ENCODE results near the gene SAP130. TPM values are rescaled to one million over a fixed set of nuclear protein-coding genes. Genes with fewer than 3 reads are reported as not detected.

The SAP130 gene
- total RNA-seq, 1 donor from 2014 or later: 19.8 TPM

- no peaks in the 10 kb centered on the region for H3K36me3 ChIP-seq
- H3K4me3 ChIP-seq: no peak overlapping the region
- peak overlapping the region; percentile 34 for H2AFZ ChIP-seq (replicated peaks)
- Mint-ChIP-seq H3K27ac (no peak overlapping the region), H3K9me3 (peaks cover 38% of the 10 kb centered on the region), H3K36me3 (peaks cover 2% of the 10 kb centered on the region), H3K27me3 (ENCODE audit: insufficient read depth, low read depth) (peaks cover 12% of the 10 kb centered on the region), H3K4me1 (no peaks in the 10 kb centered on the region), H3K4me3 (no peak overlapping the region)
- H3K9ac ChIP-seq: no peak overlapping the region
- no peaks in the 10 kb centered on the region for H3K79me2 ChIP-seq (ENCODE audit: low read depth)
- no peaks in the 10 kb centered on the region for H3K27me3 ChIP-seq
- no peak overlapping the region for H3K27ac ChIP-seq
- no peak overlapping the region for H3K4me2 ChIP-seq
- no peak for DNase-seq (ENCODE audit: low spot score)
- H3F3A ChIP-seq (ENCODE audit: low read depth): peaks cover 3% of the 10 kb centered on the region
- peaks cover 23% of the 10 kb centered on the region for H3K4me1 ChIP-seq
- H4K20me1 ChIP-seq (ENCODE audit: low read depth): no peaks in the 10 kb centered on the region
- H3K9me3 ChIP-seq (ENCODE audit: low read depth): no peaks in the 10 kb centered on the region
- TF ChIP-seq EZH2phosphoT487 (IDR thresholded peaks at IDR 0.05) (no peak), EZH2 (IDR thresholded peaks at IDR 0.05) (no peak)
- TF ChIP-seq, protein P1, sequence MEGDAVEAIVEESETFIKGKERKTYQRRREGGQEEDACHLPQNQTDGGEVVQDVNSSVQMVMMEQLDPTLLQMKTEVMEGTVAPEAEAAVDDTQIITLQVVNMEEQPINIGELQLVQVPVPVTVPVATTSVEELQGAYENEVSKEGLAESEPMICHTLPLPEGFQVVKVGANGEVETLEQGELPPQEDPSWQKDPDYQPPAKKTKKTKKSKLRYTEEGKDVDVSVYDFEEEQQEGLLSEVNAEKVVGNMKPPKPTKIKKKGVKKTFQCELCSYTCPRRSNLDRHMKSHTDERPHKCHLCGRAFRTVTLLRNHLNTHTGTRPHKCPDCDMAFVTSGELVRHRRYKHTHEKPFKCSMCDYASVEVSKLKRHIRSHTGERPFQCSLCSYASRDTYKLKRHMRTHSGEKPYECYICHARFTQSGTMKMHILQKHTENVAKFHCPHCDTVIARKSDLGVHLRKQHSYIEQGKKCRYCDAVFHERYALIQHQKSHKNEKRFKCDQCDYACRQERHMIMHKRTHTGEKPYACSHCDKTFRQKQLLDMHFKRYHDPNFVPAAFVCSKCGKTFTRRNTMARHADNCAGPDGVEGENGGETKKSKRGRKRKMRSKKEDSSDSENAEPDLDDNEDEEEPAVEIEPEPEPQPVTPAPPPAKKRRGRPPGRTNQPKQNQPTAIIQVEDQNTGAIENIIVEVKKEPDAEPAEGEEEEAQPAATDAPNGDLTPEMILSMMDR (IDR thresholded peaks at IDR 0.05): no peak
Measured at GRCh38 chr2:128039535-128039934, 11.7 kb upstream of the SAP130 start.

DNA sequence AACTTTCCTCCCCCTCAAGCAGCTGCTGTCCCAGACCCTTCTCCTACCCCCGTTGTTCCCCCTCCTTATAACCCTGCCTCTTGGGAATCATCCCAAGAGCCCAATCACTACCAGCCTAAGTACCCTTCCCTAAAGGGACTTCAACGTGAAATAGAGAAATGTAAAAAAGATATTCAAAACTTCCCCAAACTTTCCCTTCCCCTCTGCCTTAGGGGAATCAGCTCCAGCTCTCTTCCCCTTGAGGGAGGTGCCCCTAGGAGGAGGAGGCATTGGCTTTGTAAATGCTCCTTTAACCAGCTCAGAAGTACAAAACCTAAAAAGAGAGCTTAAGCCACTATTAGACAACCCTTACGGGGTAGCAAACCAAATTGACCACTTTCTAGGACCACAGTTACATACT, 10.6 kb upstream of the SAP130 start:
- Histone ChIP-seq H3K27me3 (no peaks in the 10 kb centered on the region), H3K27ac (no peak overlapping the region), H3K9me3 (ENCODE audit: low read depth) (no peaks in the 10 kb centered on the region), H3K4me3 (no peak overlapping the region), H3K79me2 (ENCODE audit: low read depth) (no peaks in the 10 kb centered on the region), H3F3A (ENCODE audit: low read depth) (peaks cover 3% of the 10 kb centered on the region), H3K4me1 (peaks cover 19% of the 10 kb centered on the region), H3K9ac (no peak overlapping the region), H2AFZ (replicated peaks) (peak overlapping the region; percentile 26), H4K20me1 (ENCODE audit: low read depth) (no peaks in the 10 kb centered on the region), H3K36me3 (no peaks in the 10 kb centered on the region), H3K4me2 (no peak overlapping the region)
- Mint-ChIP-seq H3K27me3 (ENCODE audit: insufficient read depth, low read depth) (peaks cover 12% of the 10 kb centered on the region), H3K27ac (no peak overlapping the region), H3K36me3 (peaks cover 2% of the 10 kb centered on the region), H3K4me1 (no peaks in the 10 kb centered on the region), H3K9me3 (peaks cover 35% of the 10 kb centered on the region), H3K4me3 (no peak overlapping the region)
- DNase-seq (ENCODE audit: low spot score): no peak
- TF ChIP-seq EZH2phosphoT487 (IDR thresholded peaks at IDR 0.05) (no peak), EZH2 (IDR thresholded peaks at IDR 0.05) (no peak)
- TF ChIP-seq, protein P1 (IDR thresholded peaks at IDR 0.05): no peak

DNA sequence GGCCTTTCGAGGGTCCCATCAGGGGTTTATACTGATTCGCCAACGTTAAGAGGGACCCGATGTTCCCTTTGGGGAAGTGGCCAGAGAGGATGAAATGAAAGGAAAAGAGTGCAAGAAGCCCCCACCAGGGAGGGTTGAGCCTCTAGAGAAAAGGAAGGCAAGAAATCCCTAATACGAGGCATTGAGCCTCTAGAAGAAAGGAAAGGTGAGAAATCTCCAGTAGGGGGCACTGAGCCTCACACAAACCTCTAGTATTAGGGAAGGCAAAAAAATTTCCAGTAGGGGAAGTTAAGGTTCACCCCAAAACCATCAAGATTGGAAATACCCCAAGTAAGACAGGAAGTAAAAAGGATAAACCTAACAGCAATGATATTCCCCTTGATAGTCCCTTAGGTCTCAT, 9.8 kb upstream of the SAP130 start:
- no peak overlapping the region for H3K4me3 Mint-ChIP-seq
- peaks cover 9% of the 10 kb centered on the region for H3K27me3 Mint-ChIP-seq (ENCODE audit: insufficient read depth, low read depth)
- no peaks in the 10 kb centered on the region for H3K79me2 ChIP-seq (ENCODE audit: low read depth)
- no peaks in the 10 kb centered on the region for H4K20me1 ChIP-seq (ENCODE audit: low read depth)
- no peaks in the 10 kb centered on the region for H3K36me3 ChIP-seq
- peaks cover 2% of the 10 kb centered on the region for H3K36me3 Mint-ChIP-seq
- peaks cover 11% of the 10 kb centered on the region for H3K4me1 ChIP-seq
- H3K9ac ChIP-seq: no peak overlapping the region
- H3K4me3 ChIP-seq: no peak overlapping the region
- no peak overlapping the region for H3K27ac ChIP-seq
- no peak overlapping the region for H3K4me2 ChIP-seq
- peak; percentile 56 for DNase-seq (ENCODE audit: low spot score)
- TF ChIP-seq, protein P1 (IDR thresholded peaks at IDR 0.05): peak; percentile 65
- TF ChIP-seq EZH2 (IDR thresholded peaks at IDR 0.05): no peak
- H3F3A ChIP-seq (ENCODE audit: low read depth): no peaks in the 10 kb centered on the region
- H3K9me3 Mint-ChIP-seq: peaks cover 32% of the 10 kb centered on the region
- no peaks in the 10 kb centered on the region for H3K9me3 ChIP-seq (ENCODE audit: low read depth)
- H3K27ac Mint-ChIP-seq: no peak overlapping the region
- peak overlapping the region; percentile 73 for H2AFZ ChIP-seq (replicated peaks)
- no peaks in the 10 kb centered on the region for H3K27me3 ChIP-seq
- no peaks in the 10 kb centered on the region for H3K4me1 Mint-ChIP-seq
